ENCODE measurements around the gene FLNB. TPM values are rescaled to one million over a fixed set of nuclear protein-coding genes. Genes with fewer than 3 reads are reported as not detected.

The FLNB gene
- total and polyA plus RNA-seq, 3 experiments from 2014 or later = 11.5 to 12.8 (median 12.2) TPM

DNA sequence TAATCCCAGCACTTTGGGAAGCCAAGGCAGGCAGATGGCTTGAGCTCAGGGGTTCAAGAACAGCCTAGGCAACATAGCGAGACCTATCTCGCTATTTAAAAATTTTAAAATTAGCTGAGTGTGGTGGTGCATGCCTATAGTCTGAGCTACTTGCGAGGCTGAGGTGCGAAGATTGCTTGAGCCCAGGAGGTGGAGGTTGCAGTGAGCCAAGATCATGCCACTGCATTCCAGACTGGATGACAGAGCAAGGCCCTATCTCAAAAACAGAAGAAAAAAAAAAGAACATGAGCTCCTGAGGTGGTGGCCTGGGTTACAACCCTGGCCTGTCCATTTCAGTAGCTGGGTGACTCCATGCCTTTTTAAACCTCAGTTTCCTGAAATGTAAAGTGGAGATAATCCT, 195.3 kb downstream of the FLNB start:
- POLR2A ChIA-PET = no interaction called here
- no peaks in the 10 kb centered on the region for H3K27me3 ChIP-seq (ENCODE audit: insufficient read depth, low read length, poor library complexity, severe bottlenecking)
- H3K27me3 Mint-ChIP-seq = peaks cover 16 to 29% of the 10 kb centered on the region in 2 donors
- no peak overlapping the region for H3K27ac ChIP-seq (ENCODE audit: low read depth, low read length)
- H3K4me3 ChIP-seq (ENCODE audit: low read length) = no peak overlapping the region
- H3K9me3 ChIP-seq (ENCODE audit: low read length) = no peaks in the 10 kb centered on the region
- H3K4me1 ChIP-seq (ENCODE audit: insufficient read depth, low read length) = no peaks in the 10 kb centered on the region
- H3K4me3 Mint-ChIP-seq = no peak overlapping the region
- no peak for DNase-seq
- H3K4me1 Mint-ChIP-seq = no peaks in the 10 kb centered on the region
- no peaks in the 10 kb centered on the region for H3K36me3 ChIP-seq (ENCODE audit: insufficient read depth, low read length)
- no peaks in the 10 kb centered on the region for H3K36me3 Mint-ChIP-seq
- CTCF ChIA-PET = interaction anchor here (1.2 kb wide), 1 partner anchor 14 kb away, joined by 5 read pairs; no protein-coding TSS in a partner anchor
- no peak overlapping the region for H3K27ac Mint-ChIP-seq
- peaks cover 0 to 9% (median 6%) of the 10 kb centered on the region in 5 donors for H3K9me3 Mint-ChIP-seq

GRCh38 chr3:58204720-58205119, 196.5 kb downstream of the FLNB start:
- no peak overlapping the region for H3K27ac ChIP-seq (ENCODE audit: low read depth, low read length)
- Mint-ChIP-seq H3K36me3 (no peaks in the 10 kb centered on the region), H3K27ac (no peak overlapping the region), H3K4me1 (no peaks in the 10 kb centered on the region), H3K4me3 (no peak overlapping the region), H3K9me3 (peaks cover 0 to 9% (median 6%) of the 10 kb centered on the region in 5 donors), H3K27me3 (peaks cover 22 to 32% of the 10 kb centered on the region in 2 donors)
- no peaks in the 10 kb centered on the region for H3K36me3 ChIP-seq (ENCODE audit: insufficient read depth, low read length)
- no peaks in the 10 kb centered on the region for H3K27me3 ChIP-seq (ENCODE audit: insufficient read depth, low read length, poor library complexity, severe bottlenecking)
- no peaks in the 10 kb centered on the region for H3K9me3 ChIP-seq (ENCODE audit: low read length)
- no peak for DNase-seq
- no peak overlapping the region for H3K4me3 ChIP-seq (ENCODE audit: low read length)
- CTCF ChIA-PET = interaction anchor here (0.8 kb wide), 1 partner anchor 27 kb away, joined by 3 read pairs; no protein-coding TSS in a partner anchor
- POLR2A ChIA-PET = no interaction called here
- H3K4me1 ChIP-seq (ENCODE audit: insufficient read depth, low read length) = no peaks in the 10 kb centered on the region

DNA sequence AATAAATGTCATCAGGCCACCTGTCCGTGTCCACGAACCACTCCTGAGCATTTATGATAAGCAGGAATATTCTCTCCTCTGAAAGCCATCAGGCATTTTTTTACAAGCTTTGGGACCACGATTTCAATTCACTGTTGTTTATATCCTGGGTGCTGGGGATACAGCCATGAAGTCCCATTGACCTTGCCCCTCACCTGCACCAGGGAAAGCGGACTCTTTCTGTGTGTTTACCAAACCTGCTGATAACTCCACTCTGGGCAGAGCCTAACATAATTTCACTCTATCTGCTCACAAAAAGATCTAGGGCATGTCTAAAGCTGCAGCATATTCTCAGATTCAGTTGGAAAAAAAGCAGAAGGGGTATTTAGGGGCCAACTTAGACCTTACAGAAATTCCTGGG, 197.8 kb downstream of the FLNB start:
- peaks cover 0 to 9% (median 6%) of the 10 kb centered on the region in 5 donors for H3K9me3 Mint-ChIP-seq

GRCh38 chr3:58206406-58207011, 198.3 kb downstream of the FLNB start:
- Mint-ChIP-seq H3K27me3 (peaks cover 27 to 36% of the 10 kb centered on the region in 2 donors), H3K36me3 (no peaks in the 10 kb centered on the region), H3K9me3 (peaks cover 0 to 7% (median 6%) of the 10 kb centered on the region in 5 donors), H3K4me1 (no peaks in the 10 kb centered on the region), H3K4me3 (no peak overlapping the region), H3K27ac (no peak overlapping the region)
- Histone ChIP-seq H3K27me3 (ENCODE audit: insufficient read depth, low read length, poor library complexity, severe bottlenecking) (no peaks in the 10 kb centered on the region), H3K4me1 (ENCODE audit: insufficient read depth, low read length) (no peaks in the 10 kb centered on the region), H3K36me3 (ENCODE audit: insufficient read depth, low read length) (no peaks in the 10 kb centered on the region), H3K9me3 (ENCODE audit: low read length) (no peaks in the 10 kb centered on the region), H3K27ac (ENCODE audit: low read depth, low read length) (no peak overlapping the region), H3K4me3 (ENCODE audit: low read length) (no peak overlapping the region)
- POLR2A ChIA-PET = no interaction called here
- DNase-seq = no peak
- CTCF ChIA-PET = no interaction called here

More for the DNA sequence above, 197.8 kb downstream of the FLNB start:
- peaks cover 25 to 37% of the 10 kb centered on the region in 2 donors for H3K27me3 Mint-ChIP-seq
- no peaks in the 10 kb centered on the region for H3K36me3 ChIP-seq (ENCODE audit: insufficient read depth, low read length)
- no peak overlapping the region for H3K27ac ChIP-seq (ENCODE audit: low read depth, low read length)
- H3K4me3 ChIP-seq (ENCODE audit: low read length) = no peak overlapping the region
- no peaks in the 10 kb centered on the region for H3K27me3 ChIP-seq (ENCODE audit: insufficient read depth, low read length, poor library complexity, severe bottlenecking)
- H3K4me3 Mint-ChIP-seq = no peak overlapping the region
- H3K4me1 Mint-ChIP-seq = no peaks in the 10 kb centered on the region
- H3K27ac Mint-ChIP-seq = no peak overlapping the region
- no peaks in the 10 kb centered on the region for H3K36me3 Mint-ChIP-seq
- POLR2A ChIA-PET = no interaction called here
- DNase-seq = no peak
- no peaks in the 10 kb centered on the region for H3K9me3 ChIP-seq (ENCODE audit: low read length)
- no peaks in the 10 kb centered on the region for H3K4me1 ChIP-seq (ENCODE audit: insufficient read depth, low read length)
- CTCF ChIA-PET = no interaction called here

DNA sequence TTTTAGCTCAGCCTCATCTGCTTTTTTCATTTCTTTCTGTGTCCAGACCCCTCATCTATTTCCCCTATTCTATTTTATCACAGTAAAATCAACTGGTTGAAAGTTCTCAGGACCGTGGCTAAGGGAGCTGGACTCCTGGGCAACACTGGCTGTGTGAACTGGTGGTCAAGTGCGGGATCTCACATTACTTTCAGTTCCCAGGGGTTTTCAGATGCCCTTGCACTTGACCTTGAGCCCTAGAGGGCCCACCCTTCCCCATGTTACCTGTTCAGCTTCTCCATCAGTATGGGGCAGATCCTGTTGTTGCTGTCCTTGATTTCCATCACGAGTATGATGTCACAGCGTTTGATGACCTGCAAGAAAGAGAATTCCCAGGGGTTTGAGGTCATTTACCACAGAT, 199.7 kb downstream of the FLNB start:
- no peaks in the 10 kb centered on the region for H3K9me3 ChIP-seq (ENCODE audit: low read length)
- Mint-ChIP-seq H3K27ac (peak overlapping the region in 1 of 8 donors; percentile 56), H3K4me3 (no peak overlapping the region), H3K9me3 (peaks cover 0 to 2% (median 2%) of the 10 kb centered on the region in 5 donors), H3K36me3 (no peaks in the 10 kb centered on the region), H3K27me3 (peaks cover 21 to 33% of the 10 kb centered on the region in 2 donors), H3K4me1 (no peaks in the 10 kb centered on the region)
- H3K27ac ChIP-seq (ENCODE audit: low read depth, low read length) = no peak overlapping the region
- no peaks in the 10 kb centered on the region for H3K36me3 ChIP-seq (ENCODE audit: insufficient read depth, low read length)
- no peaks in the 10 kb centered on the region for H3K27me3 ChIP-seq (ENCODE audit: insufficient read depth, low read length, poor library complexity, severe bottlenecking)
- CTCF ChIA-PET = no interaction called here
- H3K4me3 ChIP-seq (ENCODE audit: low read length) = no peak overlapping the region
- DNase-seq = no peak
- POLR2A ChIA-PET = no interaction called here
- no peaks in the 10 kb centered on the region for H3K4me1 ChIP-seq (ENCODE audit: insufficient read depth, low read length)

DNA sequence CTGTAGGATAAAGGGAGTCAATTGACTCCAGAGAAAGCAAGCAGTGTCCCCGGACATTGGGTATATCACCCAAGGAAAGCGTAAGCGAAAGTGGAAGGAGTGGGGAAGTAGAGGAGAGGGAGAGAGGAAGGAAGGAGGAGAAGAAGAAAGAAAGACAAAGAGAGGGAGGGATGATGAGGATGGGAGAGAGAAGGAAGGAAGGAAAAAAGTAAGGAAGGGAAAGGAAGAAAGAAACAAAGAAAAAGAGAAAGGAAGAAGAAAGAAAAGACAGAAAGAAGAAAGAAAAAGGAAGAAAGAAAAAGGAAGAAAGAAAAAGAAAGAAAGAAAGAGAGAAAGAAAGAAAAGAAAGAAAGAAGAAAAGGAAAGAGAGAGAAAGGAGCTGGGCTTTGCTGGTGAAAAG, 201.7 kb downstream of the FLNB start:
- peaks cover 14 to 29% of the 10 kb centered on the region in 2 donors for H3K27me3 Mint-ChIP-seq
- H3K27ac Mint-ChIP-seq = no peak overlapping the region
- no peaks in the 10 kb centered on the region for H3K36me3 Mint-ChIP-seq
- no peaks in the 10 kb centered on the region for H3K9me3 ChIP-seq (ENCODE audit: low read length)
- no peaks in the 10 kb centered on the region for H3K9me3 Mint-ChIP-seq
- H3K4me1 Mint-ChIP-seq = peaks cover 0 to 3% (median 2%) of the 10 kb centered on the region in 3 donors
- DNase-seq = no peak
- H3K36me3 ChIP-seq (ENCODE audit: insufficient read depth, low read length) = no peaks in the 10 kb centered on the region
- no peak overlapping the region for H3K4me3 ChIP-seq (ENCODE audit: low read length)
- no peaks in the 10 kb centered on the region for H3K4me1 ChIP-seq (ENCODE audit: insufficient read depth, low read length)
- no peaks in the 10 kb centered on the region for H3K27me3 ChIP-seq (ENCODE audit: insufficient read depth, low read length, poor library complexity, severe bottlenecking)
- H3K27ac ChIP-seq (ENCODE audit: low read depth, low read length) = no peak overlapping the region
- no peak overlapping the region for H3K4me3 Mint-ChIP-seq
- CTCF ChIA-PET = no interaction called here
- POLR2A ChIA-PET = no interaction called here

DNA sequence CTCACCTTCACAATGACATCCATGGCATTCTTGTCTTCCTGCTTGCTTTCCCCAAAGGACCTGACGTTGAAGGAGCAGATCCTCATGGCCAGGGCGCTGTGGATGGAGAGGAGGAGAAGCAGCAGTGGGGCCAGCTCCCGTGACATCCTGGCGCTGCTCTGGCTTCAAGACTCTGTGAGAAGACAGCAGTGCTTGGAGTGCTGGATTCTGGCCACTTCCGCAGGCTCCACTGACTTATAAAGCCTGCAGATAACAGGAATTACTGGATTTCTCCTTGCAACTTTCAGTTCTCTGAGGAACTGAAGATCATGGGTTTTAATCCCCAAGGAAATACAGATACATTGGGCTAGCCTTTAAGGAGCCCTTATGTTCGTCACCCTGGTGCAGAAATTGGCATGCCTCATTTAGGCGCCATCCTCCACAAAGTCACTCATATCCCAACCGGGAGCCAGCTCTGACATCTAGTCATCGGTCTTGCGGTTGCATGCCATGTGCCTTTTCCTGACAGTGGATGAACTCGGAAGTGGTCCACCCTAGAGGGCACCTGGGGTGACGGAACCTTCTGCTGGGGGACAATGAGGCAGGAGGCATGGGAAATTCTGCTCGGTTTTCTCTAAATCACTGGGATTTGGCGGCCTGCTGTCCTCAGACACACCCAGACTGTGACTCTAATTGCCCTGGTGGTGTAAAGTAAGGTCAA, 202.7 kb downstream of the FLNB start, which contains the start of gene DNASE1L3:
TSS of gene DNASE1L3 (minus strand) at position 212 of the 700 bp plus-strand sequence. CDS start at position 146, 66 bp downstream.
- ChIA-PET POLR2A (no interaction called here), CTCF (no interaction called here)
- H3K4me3 ChIP-seq (ENCODE audit: low read length) = no peak within 1 kb of the TSS
- peaks cover 4 to 7% (median 6%) of the 10 kb centered on the region in 3 donors for H3K4me1 Mint-ChIP-seq
- no peak within 1 kb of the TSS for H3K27ac ChIP-seq (ENCODE audit: low read depth, low read length)
- H3K9me3 Mint-ChIP-seq = no peaks in the 10 kb centered on the region
- no peaks in the 10 kb centered on the region for H3K9me3 ChIP-seq (ENCODE audit: low read length)
- H3K27me3 Mint-ChIP-seq = peaks cover 13 to 26% of the 10 kb centered on the region in 2 donors
- no peaks in the 10 kb centered on the region for H3K27me3 ChIP-seq (ENCODE audit: insufficient read depth, low read length, poor library complexity, severe bottlenecking)
- H3K27ac Mint-ChIP-seq = no peak within 1 kb of the TSS
- H3K36me3 Mint-ChIP-seq = no peaks in the 10 kb centered on the region
- no peaks in the 10 kb centered on the region for H3K36me3 ChIP-seq (ENCODE audit: insufficient read depth, low read length)
- no peaks in the 10 kb centered on the region for H3K4me1 ChIP-seq (ENCODE audit: insufficient read depth, low read length)
- DNase-seq = no peak
- H3K4me3 Mint-ChIP-seq = no peak within 1 kb of the TSS

- Mint-ChIP-seq H3K9me3 (no peaks in the 10 kb centered on the region), H3K36me3 (no peaks in the 10 kb centered on the region), H3K27ac (peak overlapping the region in 5 of 8 donors; percentile 12 to 93 (median 57)), H3K4me1 (peaks cover 6 to 14% (median 13%) of the 10 kb centered on the region in 3 donors), H3K27me3 (peaks cover 11 to 13% of the 10 kb centered on the region in 2 donors), H3K4me3 (no peak overlapping the region)
- H3K4me3 ChIP-seq (ENCODE audit: low read length) = no peak overlapping the region
- POLR2A ChIA-PET = no interaction called here
- H3K36me3 ChIP-seq (ENCODE audit: insufficient read depth, low read length) = no peaks in the 10 kb centered on the region
- DNase-seq = no peak
- CTCF ChIA-PET = interaction anchor here (0.9 to 1.5 kb wide), 3 partner anchors 27 to 207 kb away, joined by 4 to 5 read pairs (median 4); no protein-coding TSS in a partner anchor
- no peaks in the 10 kb centered on the region for H3K27me3 ChIP-seq (ENCODE audit: insufficient read depth, low read length, poor library complexity, severe bottlenecking)
- H3K9me3 ChIP-seq (ENCODE audit: low read length) = no peaks in the 10 kb centered on the region
- H3K4me1 ChIP-seq (ENCODE audit: insufficient read depth, low read length) = peaks cover 6% of the 10 kb centered on the region
- H3K27ac ChIP-seq (ENCODE audit: low read depth, low read length) = no peak overlapping the region
Measured at GRCh38 chr3:58214484-58215316, 206.5 kb downstream of the FLNB start.

All from CD8-positive, alpha-beta memory T cell (primary cell).